ENCODE data around the gene MYO1C. TPM values are rescaled to one million over a fixed set of nuclear protein-coding genes. Genes with fewer than 3 reads are reported as not detected.

Gene MYO1C
- total and polyA plus RNA-seq, 2 experiments from 2014 or later = 197 to 218 TPM

- no peak overlapping the region for H3K9ac ChIP-seq
- peaks cover 9% of the 10 kb centered on the region; the same call in 1 of the 2 replicates for H3K36me3 ChIP-seq (ENCODE audit: low read depth)
- in situ Hi-C loops (cut with MboI) = no loop called here
- H3K9me3 ChIP-seq (ENCODE audit: low read depth) = no peaks in the 10 kb centered on the region
- H3K79me2 ChIP-seq (ENCODE audit: insufficient read depth) = no peaks in the 10 kb centered on the region
- 94 to 96% methylated on average over 8 of the region's 8 CpGs for WGBS, 2 experiments (ENCODE audit: low coverage in 1 of 2, low lambda C conversion rate in 2 of 2, missing lambda C conversion rate in 2 of 2)
- H2AFZ ChIP-seq = no peak overlapping the region
- H3F3A ChIP-seq (ENCODE audit: insufficient read depth) = peaks cover 34% of the 10 kb centered on the region
- no peaks in the 10 kb centered on the region for H4K20me1 ChIP-seq (ENCODE audit: insufficient read depth)
- H3K27ac ChIP-seq = no peak overlapping the region
- H3K4me3 ChIP-seq = no peak overlapping the region
- H3K9me2 ChIP-seq (ENCODE audit: insufficient read depth) = no peaks in the 10 kb centered on the region
- H3K4me2 ChIP-seq (ENCODE audit: unreplicated experiment) = no peak overlapping the region
- TF ChIP-seq EZH2 (IDR thresholded peaks at IDR 0.05; ENCODE audit: insufficient read depth, poor library complexity, severe bottlenecking) (no peak), EZH2phosphoT487 (IDR thresholded peaks at IDR 0.05; ENCODE audit: insufficient read depth, low read depth) (no peak)
- DNase-seq = no peak
- H3K27me3 ChIP-seq (replicated peaks; ENCODE audit: insufficient read depth) = no peaks in the 10 kb centered on the region
- H3K4me1 ChIP-seq (ENCODE audit: insufficient read depth) = peaks cover 9% of the 10 kb centered on the region; the same call in 1 of the 2 replicates
These were observed 28.3 kb downstream of the MYO1C start for GRCh38 chr17:1464186-1464585.

- H3K4me3 ChIP-seq = no peak overlapping the region
- TF ChIP-seq EZH2 (IDR thresholded peaks at IDR 0.05; ENCODE audit: insufficient read depth, poor library complexity, severe bottlenecking) = no peak
- TF ChIP-seq EZH2phosphoT487 (IDR thresholded peaks at IDR 0.05; ENCODE audit: insufficient read depth, low read depth) = no peak
- in situ Hi-C loops (cut with MboI) = no loop called here
- H3K9ac ChIP-seq = no peak overlapping the region
- no peaks in the 10 kb centered on the region for H3K9me2 ChIP-seq (ENCODE audit: insufficient read depth)
- H4K20me1 ChIP-seq (ENCODE audit: insufficient read depth) = no peaks in the 10 kb centered on the region
- H3K27ac ChIP-seq = no peak overlapping the region
- H2AFZ ChIP-seq = no peak overlapping the region
- peaks cover 3% of the 10 kb centered on the region; the same call in 1 of the 2 replicates for H3K36me3 ChIP-seq (ENCODE audit: low read depth)
- peaks cover 9% of the 10 kb centered on the region; the same call in 1 of the 2 replicates for H3K4me1 ChIP-seq (ENCODE audit: insufficient read depth)
- H3K4me2 ChIP-seq (ENCODE audit: unreplicated experiment) = no peak overlapping the region
- no peaks in the 10 kb centered on the region for H3K27me3 ChIP-seq (replicated peaks; ENCODE audit: insufficient read depth)
- no peaks in the 10 kb centered on the region for H3K79me2 ChIP-seq (ENCODE audit: insufficient read depth)
- H3F3A ChIP-seq (ENCODE audit: insufficient read depth) = peaks cover 34% of the 10 kb centered on the region
- DNase-seq = no peak
- H3K9me3 ChIP-seq (ENCODE audit: low read depth) = no peaks in the 10 kb centered on the region
- WGBS, 2 experiments (ENCODE audit: low coverage in 1 of 2, low lambda C conversion rate in 2 of 2, missing lambda C conversion rate in 2 of 2) = 86 to 88% methylated on average over 33 of the region's 33 CpGs
These were observed 30.0 kb downstream of the MYO1C start for GRCh38 chr17:1462164-1463112.

- WGBS, 2 experiments (ENCODE audit: low coverage in 1 of 2, low lambda C conversion rate in 2 of 2, missing lambda C conversion rate in 2 of 2) = 93 to 94% methylated on average over 16 to 18 of the region's 18 CpGs
- Histone ChIP-seq H3K79me2 (ENCODE audit: insufficient read depth) (no peaks in the 10 kb centered on the region), H4K20me1 (ENCODE audit: insufficient read depth) (no peaks in the 10 kb centered on the region), H3K36me3 (ENCODE audit: low read depth) (peaks cover 3% of the 10 kb centered on the region; the same call in 1 of the 2 replicates), H3K4me2 (ENCODE audit: unreplicated experiment) (no peak overlapping the region), H3K4me3 (no peak overlapping the region), H3K9ac (no peak overlapping the region), H3K27ac (no peak overlapping the region), H3K27me3 (replicated peaks; ENCODE audit: insufficient read depth) (no peaks in the 10 kb centered on the region), H3K9me3 (ENCODE audit: low read depth) (no peaks in the 10 kb centered on the region), H3K4me1 (ENCODE audit: insufficient read depth) (peaks cover 9% of the 10 kb centered on the region; the same call in 1 of the 2 replicates), H2AFZ (no peak overlapping the region), H3K9me2 (ENCODE audit: insufficient read depth) (no peaks in the 10 kb centered on the region), H3F3A (ENCODE audit: insufficient read depth) (peaks cover 41% of the 10 kb centered on the region)
- in situ Hi-C loops (cut with MboI) = no loop called here
- no peak for TF ChIP-seq EZH2 (IDR thresholded peaks at IDR 0.05; ENCODE audit: insufficient read depth, poor library complexity, severe bottlenecking)
- no peak for TF ChIP-seq EZH2phosphoT487 (IDR thresholded peaks at IDR 0.05; ENCODE audit: insufficient read depth, low read depth)
- DNase-seq = no peak
These were observed 31.1 kb downstream of the MYO1C start for GRCh38 chr17:1461198-1461944.

GRCh38 chr17:1460233-1460632 lies 32.3 kb downstream of the MYO1C start:
- no peaks in the 10 kb centered on the region for H3K9me3 ChIP-seq (ENCODE audit: low read depth)
- peak overlapping the region; percentile 20; the same call in 1 of the 2 replicates for H3K9ac ChIP-seq
- peaks cover 8% of the 10 kb centered on the region for H3K79me2 ChIP-seq (ENCODE audit: insufficient read depth)
- in situ Hi-C loops (cut with MboI) = no loop called here
- H3F3A ChIP-seq (ENCODE audit: insufficient read depth) = peaks cover 41% of the 10 kb centered on the region
- H3K4me3 ChIP-seq = no peak overlapping the region
- peaks cover 3% of the 10 kb centered on the region; the same call in 1 of the 2 replicates for H3K36me3 ChIP-seq (ENCODE audit: low read depth)
- TF ChIP-seq EZH2phosphoT487 (IDR thresholded peaks at IDR 0.05; ENCODE audit: insufficient read depth, low read depth) (no peak), EZH2 (IDR thresholded peaks at IDR 0.05; ENCODE audit: insufficient read depth, poor library complexity, severe bottlenecking) (no peak)
- no peaks in the 10 kb centered on the region for H3K9me2 ChIP-seq (ENCODE audit: insufficient read depth)
- DNase-seq = peak; percentile 67
- peak overlapping the region; percentile 30 for H3K4me2 ChIP-seq (ENCODE audit: unreplicated experiment)
- H3K27me3 ChIP-seq (replicated peaks; ENCODE audit: insufficient read depth) = no peaks in the 10 kb centered on the region
- 2 to 7% methylated on average over 6 of the region's 6 CpGs for WGBS, 2 experiments (ENCODE audit: low coverage in 1 of 2, low lambda C conversion rate in 2 of 2, missing lambda C conversion rate in 2 of 2)
- no peaks in the 10 kb centered on the region for H4K20me1 ChIP-seq (ENCODE audit: insufficient read depth)
- peak overlapping the region; percentile 9 for H3K27ac ChIP-seq
- peaks cover 9% of the 10 kb centered on the region; the same call in 1 of the 2 replicates for H3K4me1 ChIP-seq (ENCODE audit: insufficient read depth)
- no peak overlapping the region for H2AFZ ChIP-seq
